ENCODE results near the gene IRX6.

DNA sequence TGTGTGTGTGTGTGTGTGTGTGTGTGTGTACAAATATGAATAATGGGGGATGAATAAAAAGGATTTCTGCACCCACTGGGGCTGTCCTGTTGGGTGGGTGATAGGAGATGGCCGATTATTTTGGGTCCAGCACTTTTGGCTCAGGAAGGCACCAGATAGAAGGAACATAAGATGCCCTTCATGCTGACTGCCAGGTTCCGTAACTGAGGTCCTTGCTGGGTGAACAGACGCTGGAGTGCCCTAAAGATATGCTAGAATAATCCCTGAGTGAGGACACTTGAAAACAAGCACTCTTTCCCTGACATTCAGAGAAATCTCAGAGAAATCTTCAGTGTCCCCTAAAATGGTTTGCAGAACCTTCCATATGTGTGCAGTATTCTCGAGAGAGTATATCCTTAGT lies 17.7 kb downstream of the IRX6 start:
- TF ChIP-seq, protein P1, sequence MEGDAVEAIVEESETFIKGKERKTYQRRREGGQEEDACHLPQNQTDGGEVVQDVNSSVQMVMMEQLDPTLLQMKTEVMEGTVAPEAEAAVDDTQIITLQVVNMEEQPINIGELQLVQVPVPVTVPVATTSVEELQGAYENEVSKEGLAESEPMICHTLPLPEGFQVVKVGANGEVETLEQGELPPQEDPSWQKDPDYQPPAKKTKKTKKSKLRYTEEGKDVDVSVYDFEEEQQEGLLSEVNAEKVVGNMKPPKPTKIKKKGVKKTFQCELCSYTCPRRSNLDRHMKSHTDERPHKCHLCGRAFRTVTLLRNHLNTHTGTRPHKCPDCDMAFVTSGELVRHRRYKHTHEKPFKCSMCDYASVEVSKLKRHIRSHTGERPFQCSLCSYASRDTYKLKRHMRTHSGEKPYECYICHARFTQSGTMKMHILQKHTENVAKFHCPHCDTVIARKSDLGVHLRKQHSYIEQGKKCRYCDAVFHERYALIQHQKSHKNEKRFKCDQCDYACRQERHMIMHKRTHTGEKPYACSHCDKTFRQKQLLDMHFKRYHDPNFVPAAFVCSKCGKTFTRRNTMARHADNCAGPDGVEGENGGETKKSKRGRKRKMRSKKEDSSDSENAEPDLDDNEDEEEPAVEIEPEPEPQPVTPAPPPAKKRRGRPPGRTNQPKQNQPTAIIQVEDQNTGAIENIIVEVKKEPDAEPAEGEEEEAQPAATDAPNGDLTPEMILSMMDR (conservative IDR thresholded peaks at IDR 0.05 in 1 of 2, IDR thresholded peaks at IDR 0.05 in 1 of 2; ENCODE audit: low read depth in 1 of 2, low read length in 2 of 2), result no peak
- no peak for TF ChIP-seq EZH2 (IDR thresholded peaks at IDR 0.05; ENCODE audit: low read length, missing control alignments)
